ENCODE measurements around the gene AHDC1.

DNA sequence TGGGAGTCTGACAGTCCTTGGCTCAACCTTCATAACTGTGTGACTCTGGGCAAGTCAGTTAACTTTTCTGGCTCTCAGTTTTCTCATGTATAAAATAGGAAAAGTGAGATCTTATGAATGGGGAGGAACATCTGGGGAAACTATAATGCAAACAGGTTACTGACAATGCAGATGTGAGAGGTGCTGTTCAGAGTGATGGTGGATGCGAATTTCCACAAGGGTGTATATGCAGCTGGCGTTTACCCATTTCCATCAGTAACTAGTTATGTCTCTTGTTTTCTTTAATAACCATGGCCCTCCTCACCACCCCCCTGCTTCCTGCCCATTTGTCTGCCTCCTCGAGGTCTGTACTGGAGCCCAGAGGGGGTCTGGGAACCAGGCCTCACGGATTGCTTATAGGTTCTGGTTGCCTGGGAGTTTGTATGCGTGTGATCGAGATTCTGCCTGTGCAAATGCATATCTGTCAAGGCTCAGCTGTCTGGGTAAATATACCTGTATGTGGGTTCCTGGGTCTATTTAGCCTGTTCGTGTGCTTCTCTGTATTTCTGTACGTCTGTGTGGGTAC is 44.4 kb downstream of the AHDC1 start:
- TF ChIP-seq RFX5 (IDR thresholded peaks at IDR 0.05; ENCODE audit: low read depth, low read length) = no peak
- no peak for TF ChIP-seq SP1 (IDR thresholded peaks at IDR 0.05)
- no peak for TF ChIP-seq SP1 (CRISPR knock-in tag; IDR thresholded peaks at IDR 0.05)
- TF ChIP-seq ZFY (CRISPR knock-in tag; IDR thresholded peaks at IDR 0.05) = no peak
- TF ChIP-seq ZNF274 (CRISPR knock-in tag; IDR thresholded peaks at IDR 0.05) = no peak
- TF ChIP-seq, protein P1, sequence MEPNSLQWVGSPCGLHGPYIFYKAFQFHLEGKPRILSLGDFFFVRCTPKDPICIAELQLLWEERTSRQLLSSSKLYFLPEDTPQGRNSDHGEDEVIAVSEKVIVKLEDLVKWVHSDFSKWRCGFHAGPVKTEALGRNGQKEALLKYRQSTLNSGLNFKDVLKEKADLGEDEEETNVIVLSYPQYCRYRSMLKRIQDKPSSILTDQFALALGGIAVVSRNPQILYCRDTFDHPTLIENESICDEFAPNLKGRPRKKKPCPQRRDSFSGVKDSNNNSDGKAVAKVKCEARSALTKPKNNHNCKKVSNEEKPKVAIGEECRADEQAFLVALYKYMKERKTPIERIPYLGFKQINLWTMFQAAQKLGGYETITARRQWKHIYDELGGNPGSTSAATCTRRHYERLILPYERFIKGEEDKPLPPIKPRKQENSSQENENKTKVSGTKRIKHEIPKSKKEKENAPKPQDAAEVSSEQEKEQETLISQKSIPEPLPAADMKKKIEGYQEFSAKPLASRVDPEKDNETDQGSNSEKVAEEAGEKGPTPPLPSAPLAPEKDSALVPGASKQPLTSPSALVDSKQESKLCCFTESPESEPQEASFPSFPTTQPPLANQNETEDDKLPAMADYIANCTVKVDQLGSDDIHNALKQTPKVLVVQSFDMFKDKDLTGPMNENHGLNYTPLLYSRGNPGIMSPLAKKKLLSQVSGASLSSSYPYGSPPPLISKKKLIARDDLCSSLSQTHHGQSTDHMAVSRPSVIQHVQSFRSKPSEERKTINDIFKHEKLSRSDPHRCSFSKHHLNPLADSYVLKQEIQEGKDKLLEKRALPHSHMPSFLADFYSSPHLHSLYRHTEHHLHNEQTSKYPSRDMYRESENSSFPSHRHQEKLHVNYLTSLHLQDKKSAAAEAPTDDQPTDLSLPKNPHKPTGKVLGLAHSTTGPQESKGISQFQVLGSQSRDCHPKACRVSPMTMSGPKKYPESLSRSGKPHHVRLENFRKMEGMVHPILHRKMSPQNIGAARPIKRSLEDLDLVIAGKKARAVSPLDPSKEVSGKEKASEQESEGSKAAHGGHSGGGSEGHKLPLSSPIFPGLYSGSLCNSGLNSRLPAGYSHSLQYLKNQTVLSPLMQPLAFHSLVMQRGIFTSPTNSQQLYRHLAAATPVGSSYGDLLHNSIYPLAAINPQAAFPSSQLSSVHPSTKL (CRISPR knock-in tag; IDR thresholded peaks at IDR 0.05) = no peak
- no peak for TF ChIP-seq TP53 (CRISPR knock-in tag; conservative IDR thresholded peaks at IDR 0.05)
- TF ChIP-seq TEF (CRISPR knock-in tag; IDR thresholded peaks at IDR 0.05) = no peak
- no peak for TF ChIP-seq ZBTB4 (CRISPR knock-in tag; IDR thresholded peaks at IDR 0.05; ENCODE audit: borderline replicate concordance)
- TF ChIP-seq MZF1 (CRISPR knock-in tag; IDR thresholded peaks at IDR 0.05; ENCODE audit: borderline replicate concordance) = no peak
- TF ChIP-seq SRF (IDR thresholded peaks at IDR 0.05; ENCODE audit: low read depth, low read length) = no peak

Measured in HepG2 (cell line).